GM19193 (cell line): ENCODE data around the gene FOXP1.

Experiments used
- POLR2A ChIP-seq: IDR thresholded peaks from 4 replicates; pipeline ENCODE4 v1.6.1; 2011; ENCODE audit not compliant: insufficient read depth, insufficient read length; ENCODE audit errors: extremely low read depth

FOXP1 gene

DNA sequence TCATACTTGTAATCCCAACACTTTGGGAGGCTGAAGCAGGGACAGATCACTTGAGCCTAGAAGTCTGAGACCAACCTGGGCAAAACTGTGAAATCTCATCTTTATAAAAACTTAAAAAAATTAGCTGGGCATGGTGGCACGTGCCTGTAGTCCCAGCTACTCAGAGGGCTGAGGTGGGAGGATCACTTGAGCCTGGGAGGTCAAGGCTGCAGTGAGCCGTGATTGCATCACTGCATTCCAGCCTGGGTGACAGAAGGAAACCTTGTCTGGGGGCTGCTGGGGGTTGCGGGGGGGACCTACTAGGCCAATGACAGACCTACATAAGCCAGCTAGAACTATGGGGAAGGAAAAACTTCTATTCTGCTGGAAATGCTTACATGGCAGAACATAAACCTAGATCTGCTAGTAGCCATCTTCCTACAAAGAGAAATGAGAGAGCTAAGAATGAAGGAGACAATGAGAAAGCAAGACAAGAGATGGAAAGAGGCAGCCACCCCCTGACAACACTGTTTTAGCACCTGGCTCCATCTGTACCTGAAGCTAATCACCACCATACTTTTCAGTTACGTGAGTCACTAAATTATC lies 23.9 kb downstream of the FOXP1 start:
- no peak for TF ChIP-seq POLR2A

- TF ChIP-seq POLR2A, result no peak
Measured at GRCh38 chr3:71559021-71559420, 24.5 kb downstream of the FOXP1 start.

DNA sequence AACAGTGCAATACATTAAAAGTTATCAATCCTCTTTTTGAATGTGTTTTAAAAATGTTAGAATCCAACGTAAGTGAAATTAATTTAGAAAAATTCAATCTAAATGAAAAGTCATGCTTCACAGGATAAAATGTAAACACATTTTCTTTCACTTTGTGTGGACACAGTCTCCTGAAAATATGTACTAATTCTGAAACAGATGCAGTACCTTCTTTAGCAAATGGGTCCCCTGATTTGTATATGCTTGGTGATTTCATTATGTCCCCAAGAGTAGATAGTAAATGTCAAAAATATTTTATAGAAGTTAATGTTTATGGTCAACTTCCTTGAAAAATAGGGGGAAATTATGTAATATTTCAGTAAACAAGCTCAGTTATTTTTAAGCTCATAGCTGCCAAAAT lies 28.9 kb downstream of the FOXP1 start:
- TF ChIP-seq POLR2A, result no peak

GRCh38 chr3:71551311-71551919 lies 32.1 kb downstream of the FOXP1 start:
- no peak for TF ChIP-seq POLR2A

DNA sequence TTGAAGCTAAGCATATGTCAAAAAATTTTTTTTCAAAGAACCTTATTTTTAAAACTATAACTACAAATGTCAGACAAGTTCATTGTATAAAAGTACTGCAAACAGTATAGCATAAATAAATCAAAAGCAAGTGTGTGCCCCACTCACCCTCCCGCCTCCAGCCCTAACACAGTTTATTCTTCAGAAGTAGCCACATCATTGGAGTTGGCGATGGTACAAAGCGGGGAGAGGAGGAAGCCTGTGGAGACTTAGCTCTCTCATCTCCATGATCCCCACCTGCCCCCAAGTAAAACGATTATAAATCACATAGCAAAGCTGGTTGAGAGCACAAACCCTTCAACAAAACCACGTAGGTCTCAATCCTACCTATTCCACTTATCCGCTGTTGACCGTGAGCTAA lies 33.6 kb downstream of the FOXP1 start:
- TF ChIP-seq POLR2A, result no peak

DNA sequence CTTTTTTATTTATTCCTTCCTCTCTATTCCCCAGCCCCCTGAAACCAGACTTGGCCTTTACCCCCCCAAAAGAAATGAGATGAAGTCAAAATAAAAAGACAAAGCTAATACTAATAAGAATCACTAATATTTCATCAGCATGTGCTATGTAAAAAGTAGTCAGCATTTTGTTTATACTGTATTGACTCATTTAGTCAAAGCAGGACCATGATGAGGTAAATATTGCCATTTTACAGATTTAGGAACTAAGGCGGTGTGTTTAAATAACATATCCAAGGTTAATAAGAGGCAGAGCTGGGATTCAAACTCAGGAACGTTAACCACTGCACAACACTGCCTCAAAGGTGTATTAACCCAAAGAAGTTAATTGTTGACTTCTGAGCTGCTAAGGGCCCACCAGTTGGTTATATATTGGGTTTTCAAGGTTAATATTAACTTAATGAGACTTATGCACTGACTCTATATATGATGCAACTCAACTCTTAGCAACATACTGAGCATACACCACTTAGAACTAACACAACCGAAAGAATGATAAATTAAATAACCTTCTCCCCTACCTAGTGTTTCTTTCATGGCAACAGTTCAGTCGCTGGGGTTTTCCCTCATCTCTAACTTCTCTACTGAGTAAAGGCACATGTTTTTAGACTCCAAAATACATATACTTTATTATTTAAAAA lies 34.7 kb downstream of the FOXP1 start:
- TF ChIP-seq POLR2A, result no peak

GRCh38 chr3:71547249-71548198 lies 36.0 kb downstream of the FOXP1 start:
- TF ChIP-seq POLR2A, result no peak

- no peak for TF ChIP-seq POLR2A
Measured at GRCh38 chr3:71546821-71547220, 36.7 kb downstream of the FOXP1 start.

DNA sequence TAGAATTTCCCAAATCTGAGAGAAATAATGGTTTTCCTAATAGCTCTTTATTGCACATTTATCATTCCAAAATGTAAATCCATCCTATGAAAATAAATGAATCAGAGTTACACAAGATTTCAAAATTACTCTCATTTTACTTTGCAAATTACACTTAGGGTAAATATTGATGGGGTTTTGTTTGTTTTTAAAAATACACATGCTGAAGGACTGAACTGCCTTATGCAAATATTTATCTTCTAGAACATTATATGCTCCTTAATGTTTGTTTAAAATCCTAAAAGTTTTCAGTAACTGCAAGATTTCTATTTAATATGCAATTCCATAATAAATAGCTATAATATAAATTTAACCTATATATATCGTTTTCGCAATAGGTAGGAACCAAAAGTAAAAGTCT lies 38.2 kb downstream of the FOXP1 start:
- TF ChIP-seq POLR2A, result no peak

GRCh38 chr3:71543371-71544016 lies 40.0 kb downstream of the FOXP1 start:
- no peak for TF ChIP-seq POLR2A

DNA sequence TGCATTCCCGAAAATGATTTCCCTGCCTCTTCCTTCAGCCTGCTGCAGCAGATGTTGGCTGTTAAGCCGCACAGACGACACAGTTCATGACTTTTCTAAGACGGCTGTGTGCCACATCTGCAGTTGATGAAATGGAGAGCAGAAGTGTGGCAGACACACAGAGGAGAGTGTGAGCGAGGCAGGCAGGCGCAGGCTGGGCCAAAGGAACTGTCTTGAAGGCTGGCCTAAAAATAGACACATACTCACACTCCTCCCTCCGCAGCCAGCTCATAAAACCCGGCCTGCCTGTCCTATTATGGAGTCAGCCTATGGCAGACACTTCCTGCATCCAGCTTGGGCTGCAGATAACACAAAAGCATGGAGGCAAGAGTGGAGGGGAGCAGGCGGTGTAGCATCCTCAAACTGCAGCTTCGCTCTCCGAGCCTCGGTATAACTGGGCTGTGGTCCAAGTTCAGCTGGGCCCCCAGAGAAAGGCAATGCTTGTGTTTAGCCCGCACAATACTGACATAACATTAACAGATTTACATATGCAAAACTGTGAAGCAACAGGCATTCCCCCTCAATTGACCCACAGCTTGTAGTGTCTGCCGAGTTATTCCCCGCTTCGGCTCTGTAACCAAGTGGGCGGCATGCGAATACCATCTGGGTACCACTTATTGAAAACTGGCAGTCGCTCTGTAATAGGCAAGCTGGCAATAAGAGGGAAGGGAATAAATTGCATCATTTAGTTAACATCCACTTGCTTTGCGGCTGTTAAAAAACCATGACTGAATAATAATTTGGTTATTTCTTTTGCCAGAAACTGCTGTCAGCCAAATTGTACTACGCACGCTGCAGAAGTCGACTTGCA lies 40.8 kb downstream of the FOXP1 start:
- no peak for TF ChIP-seq POLR2A

- no peak for TF ChIP-seq POLR2A
Measured at GRCh38 chr3:71541313-71541712, 42.2 kb downstream of the FOXP1 start.

DNA sequence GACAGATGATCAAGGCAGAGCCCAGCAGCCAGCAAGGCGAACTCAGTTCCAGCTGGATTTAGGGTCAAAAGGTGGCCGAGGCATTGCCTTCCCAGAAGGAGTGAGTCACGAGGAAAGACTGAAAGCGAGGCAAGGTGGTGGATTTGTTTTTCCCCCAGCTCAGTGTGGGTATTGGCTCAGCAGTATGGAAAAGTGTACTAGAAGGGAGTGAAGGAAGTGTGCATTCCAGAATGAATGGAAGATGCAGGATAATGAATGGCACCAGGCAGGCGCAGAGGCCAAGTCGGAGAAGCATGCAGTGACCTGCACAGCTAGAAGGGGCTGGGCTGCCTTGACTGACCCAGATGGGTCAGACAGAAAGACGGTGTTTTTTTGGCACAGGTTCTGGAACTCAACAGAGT lies 46.3 kb downstream of the FOXP1 start:
- no peak for TF ChIP-seq POLR2A
